Measurements from ENCODE around the gene HTRA3.

- TF ChIP-seq CTCF (IDR thresholded peaks at IDR 0.05; ENCODE audit: poor library complexity, severe bottlenecking): no peak
- TF ChIP-seq RAD21 (conservative IDR thresholded peaks at IDR 0.05): no peak
Measured at GRCh38 chr4:8319731-8320385, 50.3 kb downstream of the HTRA3 start.

Data from neural cell (in vitro differentiated cells).